ENCODE data around the gene PLA2G5.
"Not testable (repeated sequence)": the region's sequence is repeated elsewhere in the genome, so short reads cannot be mapped to it uniquely, and the experiment has no call there.

The PLA2G5 gene

DNA sequence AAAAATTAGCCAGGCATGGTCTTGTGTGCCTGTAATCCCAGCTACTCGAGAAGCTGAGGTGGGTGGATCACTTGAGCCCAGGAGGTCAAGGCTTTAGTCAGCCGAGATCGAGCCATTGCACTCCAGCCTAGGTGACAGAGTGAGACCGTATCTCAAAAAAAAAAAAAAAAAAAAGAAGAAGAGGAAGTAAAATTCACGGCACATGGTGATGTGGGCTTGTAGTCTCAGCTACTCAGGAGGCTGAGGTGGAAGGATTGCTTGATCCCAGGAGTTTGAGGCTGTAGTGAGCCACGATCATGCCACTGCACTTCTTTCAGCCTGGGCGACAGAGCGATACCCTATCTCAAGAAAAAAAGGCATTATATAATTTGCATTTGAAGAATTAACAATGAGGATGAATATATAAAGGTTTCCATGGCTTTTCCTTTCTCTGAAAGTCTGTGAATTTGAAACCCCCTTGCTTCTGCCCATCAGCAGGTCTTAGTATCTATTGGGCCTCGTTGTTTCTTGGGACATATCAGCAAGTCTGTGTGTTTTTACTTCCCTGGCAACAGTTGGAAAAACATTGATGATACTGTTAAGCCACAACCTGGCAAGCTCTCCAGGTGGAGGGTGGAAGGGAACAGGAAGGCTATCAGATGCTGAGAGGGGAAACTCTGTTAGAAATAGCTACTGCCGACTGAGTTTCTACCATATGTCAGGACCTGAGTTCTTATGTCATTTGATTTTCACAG is 53.9 kb downstream of the PLA2G5 start:
- FAIRE-seq, result no peak

DNA sequence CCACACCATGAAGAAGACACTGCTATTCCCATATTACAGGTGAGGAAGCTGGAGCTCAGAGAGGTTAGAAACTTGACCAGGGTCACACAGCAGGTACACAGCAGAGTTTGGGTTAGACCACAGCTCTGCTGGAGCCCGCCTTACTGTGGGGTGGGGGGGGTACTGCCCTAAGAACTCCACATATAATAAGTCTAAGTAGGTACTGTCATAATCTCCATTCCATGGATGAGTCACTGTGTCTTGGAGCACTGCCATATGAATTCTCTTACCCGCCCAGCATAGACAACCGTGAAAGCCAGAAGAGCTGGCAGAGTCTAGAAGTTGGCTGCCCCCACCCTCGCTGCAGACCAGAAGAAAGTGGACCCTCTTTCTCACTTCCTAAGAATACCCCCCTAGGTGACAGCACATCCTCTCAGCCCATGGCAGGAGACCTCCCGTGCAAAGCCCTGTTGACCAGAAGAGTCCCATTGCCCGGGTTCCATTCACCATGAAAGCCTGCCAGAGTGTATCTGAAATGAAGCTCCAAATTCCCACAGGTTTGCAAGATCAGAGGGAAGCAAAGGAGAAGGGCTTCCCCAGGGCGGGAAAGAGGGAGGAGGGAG is 54.6 kb downstream of the PLA2G5 start:
- FAIRE-seq, result no peak

DNA sequence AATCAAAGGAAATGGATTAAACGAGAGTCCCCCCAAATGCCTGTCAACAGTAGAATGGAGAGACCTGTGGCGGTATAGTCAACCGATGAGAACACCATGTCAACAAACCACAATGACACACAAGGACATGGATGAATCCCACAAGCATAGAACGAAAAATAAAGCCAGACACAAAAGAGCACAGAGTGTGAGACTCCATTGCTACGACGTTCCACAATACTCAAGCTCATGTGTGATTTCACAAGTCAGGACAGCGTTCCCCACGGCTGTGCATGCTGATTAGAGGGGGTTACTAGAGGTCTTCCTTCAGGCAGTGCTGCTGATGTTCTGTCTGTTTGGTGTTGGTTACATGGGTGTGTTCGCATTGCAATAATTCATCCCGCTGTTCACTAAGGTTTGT is 55.1 kb downstream of the PLA2G5 start:
- no peak for FAIRE-seq

DNA sequence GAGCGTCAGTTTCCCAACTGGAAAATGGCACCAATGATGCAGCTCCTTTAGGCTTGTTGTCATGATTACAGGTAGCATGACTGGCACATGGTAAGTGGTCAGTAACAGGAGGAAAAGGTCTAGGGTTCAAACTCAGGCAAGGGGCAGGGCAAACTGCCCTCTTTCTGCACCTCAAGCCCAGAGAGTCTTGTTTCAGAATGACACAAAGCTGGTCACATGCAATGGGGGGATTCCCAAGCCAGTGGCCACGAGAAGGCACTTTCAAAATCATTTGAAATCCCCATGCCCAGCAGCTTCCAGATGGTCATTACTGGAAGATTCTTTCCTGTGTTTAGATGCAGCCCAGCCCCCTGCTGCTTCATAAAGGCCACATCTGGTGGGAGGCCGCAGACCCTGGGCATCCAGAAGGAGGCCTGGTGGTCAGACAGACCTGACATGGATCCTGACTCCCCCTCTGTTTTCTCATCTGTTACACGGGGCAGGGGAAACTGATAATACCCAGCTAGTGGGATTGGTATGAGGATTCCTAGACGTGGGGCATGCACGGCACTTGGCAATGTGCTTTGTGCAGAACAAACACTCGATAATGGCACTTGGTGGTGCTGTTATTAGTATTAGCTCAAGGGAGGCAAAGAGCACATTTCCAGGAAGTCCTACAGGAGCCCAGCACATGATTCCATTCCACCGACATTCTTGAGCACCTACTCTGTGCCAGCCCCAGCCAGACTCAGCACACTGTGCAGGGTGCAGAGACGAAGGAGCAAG is 56.2 kb downstream of the PLA2G5 start:
- FAIRE-seq, result no peak

DNA sequence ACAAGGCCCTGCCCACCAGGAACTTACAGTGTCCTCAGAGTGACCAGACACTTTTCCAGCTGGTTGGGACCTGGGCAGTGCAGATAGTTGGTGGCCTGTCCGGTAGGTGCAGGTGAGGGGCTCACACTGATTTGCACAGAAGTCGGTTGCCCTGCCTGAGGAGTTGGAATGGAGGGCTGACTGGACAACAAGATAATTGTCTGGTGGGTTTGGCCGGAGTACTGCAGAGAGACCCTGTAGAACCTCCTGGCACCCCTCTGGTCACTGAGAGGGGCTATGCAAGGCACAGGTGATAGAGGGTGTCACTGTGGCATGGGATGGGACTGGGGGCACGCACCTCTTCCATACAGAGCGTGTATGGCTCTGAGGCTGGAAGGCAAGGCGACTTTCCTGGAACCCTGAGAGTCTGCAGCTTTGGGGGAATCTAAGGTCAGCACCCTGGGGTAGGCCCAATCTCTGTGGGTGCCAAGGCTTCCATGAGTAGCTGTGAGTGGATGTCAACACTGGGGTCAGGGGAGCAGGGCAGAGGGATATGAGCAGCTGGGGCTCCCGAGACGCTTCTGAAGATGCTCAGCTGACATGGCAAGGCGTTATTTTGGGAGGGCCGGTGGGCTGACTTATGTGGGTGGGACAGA is 56.9 kb downstream of the PLA2G5 start:
- no peak for FAIRE-seq

DNA sequence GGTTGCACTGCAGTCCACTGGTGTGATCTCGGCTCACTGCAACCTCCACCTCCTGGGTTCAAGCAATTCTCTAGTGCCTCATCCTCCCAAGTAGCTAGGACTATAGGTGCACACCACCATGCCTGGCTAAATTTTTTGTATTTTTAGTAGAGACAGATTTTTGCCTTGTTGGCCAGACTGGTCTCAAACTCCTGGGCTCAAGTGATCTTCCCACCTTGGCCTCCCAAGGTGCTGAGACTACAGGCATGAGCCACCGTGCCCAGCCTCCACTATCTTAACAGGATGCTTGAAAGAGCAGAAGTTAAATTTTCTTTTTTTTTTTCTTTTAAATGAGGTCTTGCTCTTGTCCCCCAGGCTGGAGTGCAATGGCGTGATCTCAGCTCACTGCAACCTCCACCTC is 60.5 kb downstream of the PLA2G5 start:
- FAIRE-seq, result not testable (repeated sequence)

DNA sequence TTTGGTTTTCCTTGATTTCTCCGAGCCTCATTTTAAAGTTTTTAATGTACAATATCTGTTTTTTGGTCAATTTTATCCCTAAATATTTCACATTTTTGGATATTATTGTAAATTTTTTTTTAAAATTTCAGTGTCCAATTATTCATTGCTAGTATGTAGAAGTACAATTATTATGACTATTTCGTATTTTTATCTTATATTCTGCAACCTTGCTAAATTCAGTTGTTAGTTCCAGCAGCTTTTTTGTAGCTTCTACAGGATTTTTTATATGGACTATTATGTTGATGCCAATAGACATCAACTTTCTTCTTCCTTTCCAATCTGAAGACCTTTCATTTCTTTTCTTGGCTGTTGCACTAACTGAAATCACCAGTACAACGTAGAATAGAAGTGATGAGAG is 65.0 kb downstream of the PLA2G5 start:
- no peak for FAIRE-seq

DNA sequence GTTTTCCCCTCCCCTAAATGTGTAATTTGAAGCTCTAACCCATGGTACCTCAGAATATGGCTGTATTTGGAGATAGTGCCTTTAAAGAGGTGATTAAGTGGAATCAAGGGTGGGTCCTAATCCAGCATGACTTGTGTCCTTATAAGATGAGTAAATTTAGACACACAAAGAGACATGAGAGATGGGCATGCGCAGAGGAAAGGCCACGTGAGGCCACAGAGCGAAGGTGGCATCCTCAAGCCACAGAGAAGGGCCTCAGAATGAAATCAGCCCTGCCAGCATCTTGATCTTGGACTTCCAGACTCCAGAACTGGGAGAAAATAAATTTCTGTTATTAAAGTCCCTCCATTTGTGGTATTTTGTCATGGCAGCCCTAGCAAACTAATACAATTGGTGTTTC is 66.3 kb downstream of the PLA2G5 start:
- FAIRE-seq, result no peak

DNA sequence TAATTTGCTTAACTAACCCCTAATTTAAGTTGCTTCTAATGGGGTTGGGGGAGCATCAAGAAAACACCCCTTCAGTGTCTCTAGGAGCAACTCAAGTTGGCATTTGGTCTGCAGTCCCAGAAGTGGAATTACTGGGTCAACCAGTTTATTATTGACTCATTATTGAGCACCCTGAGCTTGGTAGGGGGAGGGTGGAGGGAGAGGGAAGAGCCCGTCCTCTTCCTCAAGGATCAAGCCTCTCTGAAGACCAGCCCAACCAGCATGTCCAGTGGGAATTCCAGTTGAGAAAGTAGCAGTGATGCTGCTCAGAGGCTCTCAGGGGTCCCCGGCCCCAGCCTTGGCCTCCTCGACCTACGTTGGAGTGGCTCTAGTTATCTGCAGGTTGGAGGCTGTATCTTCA is 67.1 kb downstream of the PLA2G5 start:
- FAIRE-seq, result no peak

DNA sequence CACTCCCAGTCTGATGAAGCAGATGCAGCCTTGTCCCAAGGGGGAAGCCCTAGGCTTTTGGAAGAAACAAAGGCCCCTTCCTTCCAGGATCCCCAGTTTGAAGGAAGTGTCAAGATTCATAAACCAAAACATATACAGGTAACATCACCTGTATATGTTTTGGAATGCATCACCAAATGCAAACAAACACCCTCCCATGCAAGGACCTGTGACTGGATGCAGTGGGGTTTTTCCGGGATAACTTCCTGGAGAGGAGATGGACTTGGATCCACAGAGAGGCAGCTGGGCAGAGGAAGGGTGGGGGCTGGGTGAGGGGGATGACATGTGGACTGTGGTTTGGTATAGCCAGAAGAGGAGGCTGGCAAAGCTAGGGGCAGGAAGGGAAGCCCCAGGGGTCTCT is 67.6 kb downstream of the PLA2G5 start:
- FAIRE-seq, result no peak

DNA sequence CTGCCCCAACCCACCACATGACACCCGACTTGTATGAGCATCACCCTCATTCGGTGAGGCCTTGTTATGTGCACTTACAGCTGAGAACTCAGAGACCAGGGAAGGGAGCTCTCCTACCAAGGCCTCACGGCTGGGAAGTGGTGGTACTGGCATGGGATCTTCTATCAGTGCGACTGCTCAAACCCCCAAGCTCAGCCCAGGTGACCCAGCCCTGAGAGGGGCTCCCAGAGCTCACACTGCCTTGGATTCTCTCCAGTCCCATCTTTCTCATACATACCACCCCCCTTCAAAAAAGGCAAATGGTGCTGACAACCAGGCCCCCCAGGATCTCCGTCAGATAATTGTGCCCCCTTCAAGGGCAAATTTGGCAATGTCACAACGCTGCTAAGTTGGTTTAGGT is 68.4 kb downstream of the PLA2G5 start:
- FAIRE-seq, result no peak

DNA sequence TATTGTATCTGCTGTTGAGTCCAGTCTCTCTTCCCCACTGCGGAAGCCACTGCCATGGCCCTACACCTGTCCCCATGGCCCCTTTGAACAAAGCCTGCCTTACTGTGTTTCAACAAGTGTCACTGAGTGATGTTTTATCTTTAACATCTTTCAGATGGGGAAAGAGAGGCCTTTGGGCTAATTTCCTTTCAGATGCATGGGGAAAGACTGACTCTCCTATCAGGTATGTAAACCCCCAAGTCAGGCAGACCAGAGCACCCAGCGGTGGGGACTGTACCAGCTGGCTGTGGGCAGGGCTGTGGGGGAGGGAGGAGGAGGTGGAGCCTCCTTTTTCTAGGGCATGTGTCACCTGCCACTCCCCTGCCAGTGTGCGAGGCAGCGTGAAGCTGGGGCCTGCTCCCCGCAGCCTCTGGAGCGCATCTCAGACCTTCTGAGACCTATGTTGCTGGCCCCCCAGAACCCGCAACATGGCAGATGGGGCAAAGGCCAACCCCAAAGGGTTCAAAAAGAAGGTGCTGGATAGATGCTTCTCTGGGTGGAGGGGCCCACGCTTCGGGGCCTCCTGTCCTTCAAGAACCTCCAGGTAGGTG is 69.1 kb downstream of the PLA2G5 start, which contains the start of gene PLA2G2F:
Gene PLA2G2F, plus strand, starts transcription at position 363 of the 590 bp plus-strand sequence. Its CDS starts 105 bp downstream, at position 468.
- FAIRE-seq, result no peak

DNA sequence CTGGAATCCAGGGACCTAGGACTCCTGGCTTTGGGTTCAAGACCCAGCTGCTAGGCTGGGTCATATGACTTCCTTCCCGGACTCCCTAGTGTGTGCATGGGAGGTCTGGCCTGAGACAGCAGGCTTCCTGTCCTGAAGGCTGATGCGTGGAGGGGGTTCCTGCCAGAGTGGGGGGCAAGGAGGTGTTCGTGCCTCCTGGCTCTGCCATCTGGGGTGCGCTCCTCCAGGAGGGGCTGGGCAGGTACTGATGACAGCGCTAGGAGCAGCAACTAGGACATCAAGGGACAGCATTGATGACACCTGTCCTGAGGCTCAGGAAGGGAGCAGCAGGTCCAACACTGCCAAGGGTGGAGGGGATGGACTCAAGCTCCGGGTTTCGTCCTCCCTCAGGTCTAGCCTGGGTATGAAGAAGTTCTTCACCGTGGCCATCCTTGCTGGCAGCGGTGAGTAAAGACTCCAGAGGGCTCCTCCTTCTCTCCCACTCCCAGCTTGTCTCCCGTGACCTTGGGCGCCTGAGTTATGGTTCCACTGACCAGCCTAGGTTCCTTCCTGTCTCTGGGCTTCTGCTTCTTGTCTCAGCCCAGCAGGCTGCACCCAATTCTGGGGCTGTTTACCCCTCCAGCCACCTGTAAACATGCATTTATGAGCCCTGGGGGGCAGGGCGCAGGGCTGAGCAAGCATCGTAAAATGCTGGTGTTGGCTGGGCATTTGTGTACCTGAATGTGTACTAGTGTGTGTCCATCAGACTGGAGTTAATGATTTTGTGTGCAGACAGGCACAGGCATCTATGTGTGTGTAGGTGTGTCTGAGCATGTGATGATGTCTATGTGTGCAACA is 70.0 kb downstream of the PLA2G5 start:
- FAIRE-seq, result no peak

DNA sequence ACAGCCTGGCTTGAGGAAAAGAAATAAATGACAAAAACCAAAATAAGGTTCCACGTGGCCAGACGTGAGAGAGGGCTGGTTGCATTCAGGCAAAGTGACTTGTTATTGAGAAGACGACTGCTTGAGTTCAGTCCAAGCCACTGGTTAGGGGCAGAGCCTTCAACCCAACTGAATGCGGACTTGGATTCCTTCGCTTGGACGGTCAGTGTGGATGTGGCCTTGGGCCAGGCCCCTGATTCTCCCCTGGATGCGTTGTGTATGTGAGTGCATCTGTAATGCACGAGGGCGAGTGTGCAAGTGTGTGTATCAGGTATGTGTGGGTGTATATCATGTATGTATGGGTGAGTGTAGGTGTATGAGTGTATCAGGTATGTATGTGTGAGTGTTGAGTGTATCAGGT is 71.0 kb downstream of the PLA2G5 start:
- FAIRE-seq, result no peak

DNA sequence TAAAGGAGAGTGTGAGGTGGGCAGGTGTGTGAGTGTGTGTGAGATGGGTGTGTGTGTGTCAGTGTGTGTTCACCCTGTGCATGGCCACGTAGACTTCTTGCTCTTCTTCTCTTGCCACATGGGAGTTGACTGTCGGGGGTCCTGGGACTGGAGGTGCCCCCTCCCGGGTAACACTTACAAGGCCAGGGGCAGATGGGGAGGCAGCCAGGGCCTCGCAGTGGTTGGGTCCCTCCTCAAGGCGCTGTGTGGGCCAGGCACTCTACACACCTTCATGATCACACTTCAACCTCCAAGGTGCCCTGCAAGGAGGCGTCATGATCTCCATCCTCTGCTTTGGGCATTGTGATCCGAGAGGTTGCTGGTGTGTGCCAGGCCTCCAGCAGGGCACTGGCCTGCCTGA is 71.5 kb downstream of the PLA2G5 start:
- FAIRE-seq, result no peak
